Fibroblast of the aortic adventitia (primary cell): ENCODE measurements around the gene ZDHHC3. TPM values are rescaled to one million over a fixed set of nuclear protein-coding genes. Genes with fewer than 3 reads are reported as not detected.
A peak's percentile ranks its signal among the peaks of the same experiment; 100 is the strongest.

ENCODE experiments used
- DNase-seq: peaks from one replicate; pipeline ENCODE4 v3.0.0-alpha.2; 2010; ENCODE audit warnings: low read depth
- H3K4me3 ChIP-seq: 2 replicates; pipeline ENCODE4 v1.5.1; 2011; ENCODE audit warnings: low read depth, mild to moderate bottlenecking, control low read depth, low read length, moderate library complexity
- total RNA-seq: library from RNA; depleted of rRNA; stranded (reverse); fragments of >200 nt; gene quantifications from 2 replicates; pipeline ENCODE4 v1.2.3, GENCODE V29; 2012; ENCODE audit warnings: low replicate concordance
- TF ChIP-seq, protein P1 (sequence below): IDR thresholded peaks from 2 replicates; pipeline ENCODE4 v1.5.1; 2011; ENCODE audit warnings: mild to moderate bottlenecking, low read length, control low read depth, inconsistent platforms; ENCODE audit not compliant: insufficient read depth

ZDHHC3 gene
- total RNA-seq, 1 donor = 60.2 TPM

DNA sequence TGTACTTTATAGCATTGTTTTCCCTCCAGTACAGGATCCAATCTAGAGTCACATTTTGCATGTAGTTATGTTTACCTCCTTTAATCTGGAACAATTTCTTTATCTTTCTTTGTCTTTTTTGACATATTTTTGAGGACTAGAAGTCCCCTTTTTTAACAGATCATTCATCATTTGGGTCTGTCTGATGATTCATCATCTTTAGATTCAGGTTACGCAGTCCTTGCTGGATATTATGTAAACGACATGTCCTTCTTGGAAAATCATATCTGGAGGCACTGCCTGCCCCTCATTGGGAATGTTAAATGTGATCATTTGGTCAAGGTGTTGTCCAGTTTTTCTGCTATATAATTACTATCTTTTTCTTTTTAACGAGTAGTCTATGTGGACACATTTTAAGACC is 83.3 kb downstream of the ZDHHC3 start:
- TF ChIP-seq, protein P1, sequence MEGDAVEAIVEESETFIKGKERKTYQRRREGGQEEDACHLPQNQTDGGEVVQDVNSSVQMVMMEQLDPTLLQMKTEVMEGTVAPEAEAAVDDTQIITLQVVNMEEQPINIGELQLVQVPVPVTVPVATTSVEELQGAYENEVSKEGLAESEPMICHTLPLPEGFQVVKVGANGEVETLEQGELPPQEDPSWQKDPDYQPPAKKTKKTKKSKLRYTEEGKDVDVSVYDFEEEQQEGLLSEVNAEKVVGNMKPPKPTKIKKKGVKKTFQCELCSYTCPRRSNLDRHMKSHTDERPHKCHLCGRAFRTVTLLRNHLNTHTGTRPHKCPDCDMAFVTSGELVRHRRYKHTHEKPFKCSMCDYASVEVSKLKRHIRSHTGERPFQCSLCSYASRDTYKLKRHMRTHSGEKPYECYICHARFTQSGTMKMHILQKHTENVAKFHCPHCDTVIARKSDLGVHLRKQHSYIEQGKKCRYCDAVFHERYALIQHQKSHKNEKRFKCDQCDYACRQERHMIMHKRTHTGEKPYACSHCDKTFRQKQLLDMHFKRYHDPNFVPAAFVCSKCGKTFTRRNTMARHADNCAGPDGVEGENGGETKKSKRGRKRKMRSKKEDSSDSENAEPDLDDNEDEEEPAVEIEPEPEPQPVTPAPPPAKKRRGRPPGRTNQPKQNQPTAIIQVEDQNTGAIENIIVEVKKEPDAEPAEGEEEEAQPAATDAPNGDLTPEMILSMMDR = no peak
- no peak overlapping the region for H3K4me3 ChIP-seq
- peak; percentile 36 for DNase-seq

DNA sequence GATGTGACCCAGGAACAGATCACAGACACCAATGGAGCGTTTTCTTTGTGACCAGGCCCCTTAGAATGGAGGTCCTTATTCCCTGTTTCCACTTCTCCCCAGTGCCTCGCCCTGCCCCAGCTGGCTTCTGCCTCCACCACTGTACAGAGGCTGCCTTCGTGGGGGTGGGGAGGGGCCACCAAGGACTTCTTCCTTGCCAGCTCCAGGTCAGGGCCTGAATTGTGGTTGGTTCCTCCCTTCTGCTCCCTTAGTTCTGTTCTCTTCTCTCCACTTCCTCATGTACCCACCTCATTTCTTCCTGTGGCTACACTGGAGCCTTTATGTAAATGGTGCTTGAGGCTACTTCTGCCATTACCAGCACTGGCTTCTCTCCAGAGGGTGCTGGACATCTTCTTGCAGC is 85.1 kb downstream of the ZDHHC3 start:
- no peak for DNase-seq
- TF ChIP-seq, protein P1 = no peak

GRCh38 chr3:44890258-44890657 is 85.7 kb downstream of the ZDHHC3 start:
- DNase-seq = no peak
- TF ChIP-seq, protein P1 = no peak
- no peak overlapping the region for H3K4me3 ChIP-seq

More for the DNA sequence above, 85.1 kb downstream of the ZDHHC3 start:
- no peak overlapping the region for H3K4me3 ChIP-seq

GRCh38 chr3:44887101-44887500 is 88.9 kb downstream of the ZDHHC3 start:
- TF ChIP-seq, protein P1 = no peak

DNA sequence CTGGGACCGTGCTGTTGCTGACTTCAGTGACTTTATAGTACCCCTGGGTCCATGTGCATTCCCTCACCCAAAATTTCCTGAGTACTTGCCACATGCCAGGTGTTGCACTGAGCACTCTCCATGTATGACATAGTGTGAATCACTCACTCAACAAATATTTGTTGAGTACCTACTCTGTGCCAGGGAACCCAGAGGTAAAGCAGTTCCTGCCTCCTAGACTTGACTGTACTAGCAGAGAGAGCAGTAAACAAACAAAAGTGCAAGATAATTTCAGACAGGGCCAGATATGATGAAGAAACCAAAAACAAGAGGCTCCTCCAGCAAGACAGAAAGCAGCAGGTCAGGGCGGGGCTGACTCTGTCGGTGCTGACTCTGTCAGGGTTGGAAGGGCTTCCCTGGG is 89.4 kb downstream of the ZDHHC3 start:
- TF ChIP-seq, protein P1 = no peak
- no peak for DNase-seq
- no peak overlapping the region for H3K4me3 ChIP-seq

More at GRCh38 chr3:44887101-44887500, 88.9 kb downstream of the ZDHHC3 start:
- no peak for DNase-seq
- no peak overlapping the region for H3K4me3 ChIP-seq

GRCh38 chr3:44885618-44886017 is 90.4 kb downstream of the ZDHHC3 start:
- DNase-seq = peak; percentile 95
- no peak overlapping the region for H3K4me3 ChIP-seq
- TF ChIP-seq, protein P1 = no peak

GRCh38 chr3:44883999-44884431 is 92.0 kb downstream of the ZDHHC3 start:
- H3K4me3 ChIP-seq = no peak overlapping the region
- DNase-seq = peak; percentile 98
- TF ChIP-seq, protein P1 = no peak
